Measurements from ENCODE around the gene MMAB.
"Not testable (repeated sequence)": the region's sequence is repeated elsewhere in the genome, so short reads cannot be mapped to it uniquely, and the experiment has no call there.

Gene MMAB

DNA sequence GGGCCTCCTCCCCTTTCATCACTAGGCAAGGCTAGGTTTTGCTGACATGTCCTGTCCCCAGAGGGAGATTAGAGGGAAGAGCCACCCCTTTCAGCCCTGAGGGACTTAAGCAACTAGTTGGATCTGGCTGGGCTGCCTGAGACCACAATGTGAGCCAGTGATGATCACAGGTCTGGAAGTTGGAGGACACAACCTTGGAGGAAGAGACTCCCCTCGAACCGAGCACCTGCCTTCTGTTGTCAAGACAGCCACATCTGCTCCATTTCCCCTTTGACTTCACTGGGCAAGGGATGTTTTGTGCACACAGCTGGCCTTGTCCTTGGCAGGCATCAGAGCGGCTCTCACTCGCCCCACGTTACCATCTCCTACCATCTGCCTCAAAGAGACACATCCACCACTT, 31.7 kb upstream of the MMAB start:
- in situ Hi-C loops (cut with MboI; ENCODE audit: low pct_unique_long_range_greater_than_20kb, low sequenced_read_pairs) = no loop called here
- DNase-seq = no peak

DNA sequence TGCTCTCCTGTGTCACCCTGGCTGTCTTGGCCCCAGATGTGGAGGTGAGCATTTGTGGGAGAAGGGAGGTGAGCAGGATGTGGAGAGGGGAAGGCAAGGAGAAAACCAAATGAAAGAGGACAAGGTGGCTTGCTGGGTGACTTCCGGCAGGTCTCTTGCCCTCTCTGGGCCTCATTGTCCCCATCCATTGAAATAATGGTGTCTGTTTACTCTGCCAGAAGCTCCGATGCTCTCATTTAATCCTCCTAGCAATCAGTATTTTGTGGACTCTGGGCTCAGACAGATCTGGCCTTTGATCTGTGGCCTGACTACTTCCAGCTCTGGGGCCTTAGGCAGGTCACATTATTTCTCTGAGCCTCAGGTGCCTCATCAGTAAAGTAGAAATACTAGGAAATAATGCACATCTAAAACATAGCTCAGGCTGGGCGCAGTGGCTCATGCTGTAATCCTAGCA, 30.9 kb upstream of the MMAB start:
- DNase-seq = no peak
- in situ Hi-C loops (cut with MboI; ENCODE audit: low pct_unique_long_range_greater_than_20kb, low sequenced_read_pairs) = no loop called here

DNA sequence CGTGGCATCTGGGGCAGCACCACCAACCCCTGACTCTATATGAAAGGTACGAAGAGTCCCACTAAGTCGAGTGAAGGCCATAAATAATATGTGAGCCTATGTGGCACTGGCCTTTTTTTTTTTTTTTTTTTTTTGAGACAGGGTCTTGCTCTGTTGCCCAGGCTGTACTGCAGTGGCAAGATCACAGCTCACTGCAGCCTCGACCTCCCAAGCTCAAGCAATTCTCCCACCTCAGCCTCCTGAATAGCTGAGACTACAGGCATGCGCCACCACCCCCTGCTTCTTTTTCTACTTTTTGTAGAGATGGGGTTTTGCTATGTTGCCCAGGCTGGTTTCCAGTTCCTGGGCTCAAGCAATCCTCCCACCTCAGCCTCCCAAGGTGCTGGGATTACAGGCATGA, 28.8 kb upstream of the MMAB start:
- DNase-seq; in situ Hi-C loops (cut with MboI; ENCODE audit: low pct_unique_long_range_greater_than_20kb, low sequenced_read_pairs): not testable (repeated sequence)

DNA sequence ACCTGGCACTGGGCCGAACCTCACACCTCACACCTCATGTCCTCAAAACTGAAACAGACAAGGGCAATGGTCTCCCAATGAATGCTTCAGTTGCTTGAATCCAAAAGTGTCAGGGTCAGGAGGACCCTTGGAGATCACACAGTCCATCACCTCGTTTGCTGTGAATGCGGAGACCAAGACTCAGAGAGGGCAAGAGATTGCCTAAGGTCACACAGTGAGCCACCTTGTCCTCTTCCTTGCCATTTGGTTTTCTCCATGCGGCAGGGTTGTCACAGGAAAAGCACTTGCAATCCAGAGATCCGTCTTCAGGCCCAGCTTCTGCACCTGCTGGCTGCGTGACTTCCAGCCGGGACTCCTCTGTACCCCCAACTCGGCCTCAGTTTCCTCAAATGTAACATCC, 28.3 kb upstream of the MMAB start:
- in situ Hi-C loops (cut with MboI; ENCODE audit: low pct_unique_long_range_greater_than_20kb, low sequenced_read_pairs) = no loop called here

DNA sequence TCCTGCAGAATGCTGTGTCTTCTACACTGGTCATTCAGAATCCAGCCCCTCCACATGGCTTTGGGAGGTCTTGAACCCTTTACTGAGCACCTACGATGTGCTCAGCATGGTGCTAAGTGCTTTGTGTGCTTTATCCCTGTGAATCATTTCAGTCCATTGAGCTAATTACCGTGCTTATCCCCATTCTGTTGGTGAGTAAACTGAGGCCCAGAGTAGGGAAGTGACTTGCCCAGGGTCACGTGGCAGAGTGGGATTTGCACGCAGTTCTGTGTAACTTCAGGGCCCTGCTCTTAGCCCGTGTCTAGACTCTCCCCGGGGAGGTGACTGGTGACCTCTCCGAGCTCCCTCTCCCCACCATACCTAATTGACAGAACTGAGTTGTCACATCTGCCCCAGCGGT, 27.7 kb upstream of the MMAB start:
- DNase-seq = no peak
- in situ Hi-C loops (cut with MboI; ENCODE audit: low pct_unique_long_range_greater_than_20kb, low sequenced_read_pairs) = no loop called here

More for the DNA sequence above, 28.3 kb upstream of the MMAB start:
- DNase-seq = no peak

DNA sequence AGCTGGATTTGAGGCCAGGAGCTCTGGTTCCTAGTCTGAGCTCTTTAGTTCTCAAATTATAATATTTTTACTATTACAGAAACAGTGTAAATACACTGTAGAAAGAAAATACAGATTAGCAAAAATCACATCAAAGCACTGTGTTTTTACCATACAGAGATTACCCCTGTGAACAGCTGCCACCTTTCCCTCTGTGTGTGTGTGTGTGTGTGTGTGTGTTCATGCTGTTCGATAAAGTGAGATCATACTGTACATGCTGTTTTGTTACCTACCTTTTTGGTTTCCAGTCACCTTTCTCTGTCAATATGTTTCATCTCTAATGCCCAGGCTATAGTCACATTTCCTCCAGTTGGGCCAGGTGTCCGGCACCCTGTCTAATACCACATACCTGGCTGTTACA, 27.2 kb upstream of the MMAB start:
- no peak for DNase-seq
- in situ Hi-C loops (cut with MboI; ENCODE audit: low pct_unique_long_range_greater_than_20kb, low sequenced_read_pairs) = no loop called here

DNA sequence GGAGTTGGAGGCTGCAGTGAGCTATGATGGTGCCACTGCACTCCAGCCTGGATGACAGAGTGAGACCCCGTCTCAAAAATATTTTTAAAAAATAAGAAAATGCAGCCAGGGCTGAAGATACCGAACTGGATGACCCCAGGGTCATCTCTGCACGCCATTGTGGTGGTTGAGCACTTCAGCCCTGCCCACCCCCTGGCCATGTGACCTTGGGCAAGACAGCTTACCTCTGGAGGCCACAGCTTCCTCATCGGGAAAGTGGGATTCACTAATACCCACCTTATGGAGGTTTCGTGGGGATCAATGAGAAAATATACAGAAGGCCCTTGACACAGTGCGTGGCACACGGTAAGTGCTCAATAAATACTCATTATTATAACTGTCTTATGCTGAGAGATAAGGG, 25.8 kb upstream of the MMAB start:
- in situ Hi-C loops (cut with MboI; ENCODE audit: low pct_unique_long_range_greater_than_20kb, low sequenced_read_pairs) = no loop called here

DNA sequence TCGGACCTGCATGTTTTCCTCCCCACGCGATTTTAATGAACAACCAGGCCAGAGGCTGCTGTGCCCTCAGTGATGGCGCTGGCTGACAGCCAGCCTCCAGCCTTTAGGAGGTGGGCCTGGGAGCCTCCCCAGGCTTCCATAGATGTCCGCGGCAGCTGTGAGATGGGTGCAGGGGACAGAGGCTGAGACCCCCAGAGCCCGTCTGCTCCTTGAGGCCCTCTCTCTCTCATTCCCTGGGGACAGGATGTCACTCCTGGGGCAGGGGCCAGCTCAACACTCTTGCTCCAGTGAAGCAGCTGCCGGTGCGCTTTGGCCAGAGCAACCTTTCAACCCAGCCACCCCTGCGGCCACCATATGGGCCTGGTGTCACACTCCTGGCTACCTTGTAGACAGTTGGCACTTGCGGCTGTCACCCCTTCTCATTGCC, 25.1 kb upstream of the MMAB start:
- DNase-seq = no peak
- in situ Hi-C loops (cut with MboI; ENCODE audit: low pct_unique_long_range_greater_than_20kb, low sequenced_read_pairs) = no loop called here

More for the DNA sequence above, 25.8 kb upstream of the MMAB start:
- no peak for DNase-seq

DNA sequence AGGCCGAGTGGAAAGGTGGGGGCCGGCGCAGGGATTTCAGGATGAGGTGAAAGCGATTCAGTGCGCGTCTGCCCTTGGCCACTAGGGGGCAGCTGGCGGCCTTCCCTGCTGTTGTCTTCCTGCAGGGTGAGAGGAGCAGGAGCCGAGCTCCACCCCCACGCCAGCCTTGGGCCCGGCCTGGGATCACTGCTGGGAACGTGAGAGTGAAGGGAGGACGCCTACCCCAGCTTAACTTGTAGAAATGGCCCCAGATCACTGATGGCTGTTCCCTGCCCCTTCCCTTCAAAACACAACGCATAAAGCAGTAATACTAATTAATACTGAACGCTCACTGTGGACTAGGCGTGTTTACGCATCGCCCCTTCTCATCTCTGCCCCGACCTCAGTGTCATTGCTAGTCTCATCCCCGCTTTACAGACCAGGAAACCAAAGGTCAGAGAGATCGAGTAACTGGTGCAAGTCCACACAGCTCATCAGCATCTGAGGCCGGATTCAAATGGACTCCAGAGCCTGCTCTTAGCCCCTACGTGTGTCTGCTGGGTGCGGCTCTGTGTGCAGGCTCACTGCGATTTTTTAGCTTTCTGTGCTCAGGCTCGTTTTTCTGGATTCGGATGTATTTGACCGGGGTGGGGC, 24.6 kb upstream of the MMAB start:
- DNase-seq = peak; percentile 85
- in situ Hi-C loops (cut with MboI; ENCODE audit: low pct_unique_long_range_greater_than_20kb, low sequenced_read_pairs) = no loop called here

DNA sequence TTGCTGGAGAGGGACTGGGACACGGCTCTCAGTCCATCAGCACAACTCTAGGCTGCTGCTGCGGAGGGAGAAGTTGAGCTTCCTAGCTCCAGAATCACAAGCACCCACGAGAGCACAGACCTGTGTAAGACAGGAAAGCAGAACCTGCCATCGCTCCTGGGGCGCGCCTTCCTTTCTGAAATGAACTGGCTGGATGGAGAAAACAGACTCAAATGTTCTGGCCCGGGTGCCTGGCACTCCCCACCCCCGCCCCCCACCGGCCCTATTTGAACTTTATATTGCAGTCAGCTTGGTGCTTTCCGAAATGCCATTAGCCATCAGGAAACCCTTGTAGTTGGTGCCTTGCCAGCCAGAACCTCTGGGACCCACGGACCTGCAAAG, 24.1 kb upstream of the MMAB start:
- in situ Hi-C loops (cut with MboI; ENCODE audit: low pct_unique_long_range_greater_than_20kb, low sequenced_read_pairs) = no loop called here

DNA sequence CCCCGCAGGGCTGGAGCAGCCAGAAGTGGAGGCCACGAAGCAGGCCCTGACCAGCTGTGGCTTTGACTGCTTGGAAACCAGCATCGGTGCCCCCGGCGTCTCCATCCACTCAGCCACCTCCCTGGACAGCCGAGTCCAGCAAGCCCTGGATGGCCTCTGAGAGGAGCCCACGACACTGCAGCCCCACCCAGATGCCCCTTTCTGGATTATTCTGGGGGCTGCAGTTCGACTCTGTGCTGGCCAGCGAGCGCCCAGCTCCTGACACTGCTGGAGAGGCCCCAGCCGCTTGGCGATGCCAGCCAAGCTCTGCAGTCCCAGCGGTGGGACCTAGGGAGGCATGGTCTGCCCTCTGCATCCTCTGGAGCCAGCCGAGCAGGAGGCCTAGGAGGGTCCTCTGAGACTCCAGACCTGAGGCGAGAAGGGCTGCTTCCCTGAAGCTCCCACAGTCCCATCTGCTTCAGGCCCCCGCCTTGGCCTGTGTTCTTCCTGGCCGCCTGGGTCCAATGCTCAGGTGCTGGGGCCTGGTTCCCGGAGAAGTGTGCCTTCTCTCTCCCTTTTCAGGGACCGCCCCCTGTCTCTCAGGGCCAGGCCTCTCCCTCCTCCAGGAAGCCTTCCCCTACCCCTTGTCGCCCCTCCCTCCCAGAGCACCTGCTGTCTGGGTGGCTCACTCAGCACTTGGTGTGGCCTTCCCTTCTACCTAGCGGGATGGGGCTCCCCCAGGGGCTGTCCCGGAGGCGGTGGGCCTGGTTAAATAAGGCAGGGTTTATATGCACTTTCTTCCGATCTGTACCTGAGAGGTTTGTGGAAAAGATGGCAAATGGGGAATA, 23.3 kb upstream of the MMAB start:
- in situ Hi-C loops (cut with MboI; ENCODE audit: low pct_unique_long_range_greater_than_20kb, low sequenced_read_pairs) = no loop called here
- no peak for DNase-seq

More for the DNA sequence above, 24.1 kb upstream of the MMAB start:
- no peak for DNase-seq

DNA sequence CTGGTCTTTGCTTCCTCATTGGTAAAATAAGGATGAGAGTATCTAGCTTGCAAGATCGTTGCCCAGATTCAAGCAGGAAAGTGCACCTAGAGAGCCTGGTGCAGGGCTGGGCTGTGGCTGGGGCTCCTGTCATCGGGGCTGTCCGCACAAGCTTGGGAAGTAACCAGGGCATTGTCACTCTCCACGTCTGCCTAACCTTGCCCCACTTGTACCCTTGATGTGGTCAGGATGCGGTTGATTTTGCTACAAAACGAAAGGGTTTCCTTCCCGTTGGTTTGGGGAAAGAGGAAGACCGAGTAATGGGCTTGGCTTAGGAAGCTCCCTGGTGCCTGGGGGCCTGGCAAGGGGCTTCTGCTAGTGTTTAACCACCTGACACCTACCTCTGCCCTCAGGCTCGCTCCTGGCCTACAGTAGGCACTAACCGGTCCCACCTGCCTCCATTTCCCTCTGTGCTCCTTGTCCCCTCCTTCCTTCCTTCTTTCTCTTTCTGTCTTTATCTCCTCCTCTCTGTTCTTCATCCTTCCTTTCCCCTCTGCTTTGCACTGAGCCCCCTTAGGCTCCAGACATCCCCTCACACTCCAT, 22.1 kb upstream of the MMAB start:
- in situ Hi-C loops (cut with MboI; ENCODE audit: low pct_unique_long_range_greater_than_20kb, low sequenced_read_pairs) = no loop called here
- peak; percentile 59 for DNase-seq

DNA sequence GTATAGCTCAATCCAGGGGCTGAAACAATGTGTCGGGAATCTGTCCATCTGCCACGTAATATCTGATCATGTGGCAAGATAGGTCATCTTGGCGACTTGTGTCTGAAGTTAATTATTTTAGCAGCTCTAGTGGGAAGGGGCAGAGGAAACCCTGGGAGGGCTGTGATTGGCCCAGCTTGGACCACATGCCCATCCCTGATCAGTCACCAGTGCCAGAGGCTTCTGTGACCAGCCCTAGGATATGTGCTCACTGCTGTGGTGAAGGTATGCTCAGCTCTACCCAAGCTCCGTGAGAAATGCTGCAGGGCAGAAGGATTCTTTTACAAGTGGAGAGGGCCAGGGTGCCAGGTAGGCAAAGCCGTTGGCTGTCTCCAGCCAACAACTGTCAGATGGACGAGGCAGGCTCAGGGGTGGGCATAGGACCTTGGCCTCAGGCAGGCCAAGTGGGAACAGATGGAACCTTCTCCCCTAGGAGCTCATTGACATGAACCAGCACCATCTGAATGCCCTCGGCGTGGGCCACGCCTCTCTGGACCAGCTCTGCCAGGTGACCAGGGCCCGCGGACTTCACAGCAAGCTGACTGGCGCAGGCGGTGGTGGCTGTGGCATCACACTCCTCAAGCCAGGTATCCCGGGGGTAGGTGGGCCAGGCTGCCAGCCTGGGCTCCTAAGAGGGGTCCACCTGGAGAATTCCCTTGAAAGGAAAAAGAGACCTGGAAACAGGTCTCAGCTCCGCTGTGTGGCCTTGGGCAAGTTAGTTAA, 21.4 kb upstream of the MMAB start:
- in situ Hi-C loops (cut with MboI; ENCODE audit: low pct_unique_long_range_greater_than_20kb, low sequenced_read_pairs) = no loop called here
- DNase-seq = no peak

DNA sequence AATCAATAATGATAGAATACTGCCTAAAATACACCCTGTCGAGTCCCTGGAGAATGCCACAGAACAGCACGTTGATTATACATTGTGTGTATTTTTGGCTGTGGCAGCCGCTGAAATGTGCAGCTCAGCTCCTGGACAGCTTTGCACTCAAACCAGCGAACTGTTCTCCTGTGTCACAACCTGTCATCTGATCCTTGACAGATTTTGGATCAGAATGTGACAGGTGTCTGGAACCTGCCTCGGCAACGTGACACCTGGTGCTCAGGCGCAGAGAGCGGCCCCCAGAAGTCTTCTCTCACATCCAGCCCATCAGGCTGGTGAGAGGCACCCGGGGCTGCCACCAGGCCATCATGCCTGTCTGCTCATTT, 19.6 kb upstream of the MMAB start:
- in situ Hi-C loops (cut with MboI; ENCODE audit: low pct_unique_long_range_greater_than_20kb, low sequenced_read_pairs) = no loop called here
- DNase-seq = no peak

DNA sequence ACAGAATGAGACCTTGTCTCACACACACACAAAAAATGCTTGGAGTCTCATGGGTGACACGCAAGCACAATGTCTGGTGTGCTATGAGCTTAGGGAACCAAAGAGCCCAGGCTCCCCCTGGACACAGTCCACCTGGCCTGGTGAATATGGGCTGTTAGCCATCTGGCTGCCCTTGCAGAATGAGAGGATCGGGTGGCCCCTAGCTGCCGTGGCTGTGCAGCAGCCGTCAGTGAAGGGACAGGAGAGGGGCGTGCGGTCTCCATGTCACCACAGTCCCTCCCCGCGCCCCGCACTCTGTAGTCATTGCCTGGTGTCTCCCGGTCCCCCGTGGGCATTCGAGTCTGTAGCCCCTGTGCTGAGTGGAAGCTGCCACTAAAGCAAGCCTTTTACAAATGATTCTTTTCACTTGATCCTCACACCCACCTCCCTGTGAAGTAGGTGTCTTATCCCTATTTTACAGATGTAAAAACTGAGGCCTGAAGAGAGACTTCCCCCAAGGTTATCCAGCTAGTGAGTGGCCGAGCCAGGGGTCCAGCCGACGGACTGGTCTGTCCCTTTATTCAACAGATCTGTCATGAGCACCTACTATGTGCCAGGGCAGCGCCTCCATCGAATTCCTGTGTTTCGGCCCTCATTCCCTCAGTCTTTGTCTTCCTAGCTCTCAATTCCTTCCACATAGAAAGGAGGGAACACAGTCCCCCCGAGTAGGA, 19.0 kb upstream of the MMAB start:
- DNase-seq = no peak
- in situ Hi-C loops (cut with MboI; ENCODE audit: low pct_unique_long_range_greater_than_20kb, low sequenced_read_pairs) = no loop called here

DNA sequence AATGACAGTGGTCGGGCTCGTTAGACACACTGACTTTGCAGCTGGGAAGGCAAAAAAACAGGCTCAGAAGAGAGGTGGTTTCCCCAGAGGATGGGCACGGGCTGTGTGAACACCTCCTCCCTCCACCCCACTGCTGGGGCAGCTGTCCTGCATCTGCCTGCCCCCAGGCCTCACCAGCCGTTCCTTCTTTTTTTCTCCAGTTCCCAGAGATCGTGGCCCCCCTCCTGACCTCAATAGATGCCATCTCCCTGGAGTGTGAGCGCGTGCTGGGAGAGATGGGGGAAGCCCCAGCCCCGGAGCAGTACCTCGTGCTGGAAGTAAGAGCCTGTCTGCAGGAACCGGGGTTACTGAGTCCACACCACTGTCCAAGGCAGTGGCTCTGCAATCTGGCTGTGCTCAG, 17.7 kb upstream of the MMAB start:
- in situ Hi-C loops (cut with MboI; ENCODE audit: low pct_unique_long_range_greater_than_20kb, low sequenced_read_pairs) = no loop called here
- no peak for DNase-seq

DNA sequence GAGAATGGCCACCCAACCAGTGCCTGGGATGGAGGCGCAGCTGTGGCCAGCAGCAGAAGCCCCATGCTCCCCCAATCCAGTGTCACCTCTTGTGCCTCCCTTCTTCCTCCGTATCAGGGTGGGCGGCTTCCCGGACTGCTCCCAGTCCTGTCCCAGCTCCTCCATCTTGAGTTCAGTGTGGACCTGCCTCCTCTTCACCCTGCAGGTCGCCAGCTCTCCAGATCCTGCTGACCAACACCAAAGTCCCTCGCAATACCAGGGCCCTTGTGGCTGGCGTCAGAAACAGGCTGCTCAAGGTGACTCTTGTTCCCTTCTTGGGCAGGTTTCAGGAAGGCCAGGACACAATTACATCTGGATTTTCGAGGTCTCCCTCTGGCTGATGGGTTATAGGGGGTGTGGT, 17.3 kb upstream of the MMAB start:
- no peak for DNase-seq
- in situ Hi-C loops (cut with MboI; ENCODE audit: low pct_unique_long_range_greater_than_20kb, low sequenced_read_pairs) = no loop called here

DNA sequence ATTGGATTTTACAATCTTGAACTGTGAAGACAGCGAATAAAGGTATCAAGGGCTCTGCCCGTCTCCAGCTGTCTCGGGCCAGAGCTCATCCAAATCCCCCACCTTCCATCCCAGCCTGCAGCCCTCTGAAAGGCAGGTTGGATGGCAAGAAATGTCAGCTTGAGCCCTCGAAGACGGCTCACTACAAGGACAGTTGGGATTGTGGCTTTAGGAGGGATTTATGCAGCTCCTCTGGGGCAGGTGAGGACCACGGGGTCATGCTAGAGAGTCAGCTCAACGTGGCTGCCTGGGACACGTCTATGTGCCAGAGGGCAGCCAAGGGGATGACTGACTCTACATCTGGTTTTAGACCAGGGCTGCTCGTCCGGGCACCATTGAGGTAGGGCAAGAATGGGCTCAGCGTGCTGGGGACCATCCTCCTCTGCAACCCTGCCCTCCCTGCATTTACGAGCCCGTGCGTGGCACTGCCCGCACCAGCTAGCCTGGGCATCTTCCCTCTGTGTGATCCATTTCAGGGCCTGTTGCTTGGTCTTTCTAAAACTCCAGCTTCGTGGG, 16.5 kb upstream of the MMAB start:
- no peak for DNase-seq

DNA sequence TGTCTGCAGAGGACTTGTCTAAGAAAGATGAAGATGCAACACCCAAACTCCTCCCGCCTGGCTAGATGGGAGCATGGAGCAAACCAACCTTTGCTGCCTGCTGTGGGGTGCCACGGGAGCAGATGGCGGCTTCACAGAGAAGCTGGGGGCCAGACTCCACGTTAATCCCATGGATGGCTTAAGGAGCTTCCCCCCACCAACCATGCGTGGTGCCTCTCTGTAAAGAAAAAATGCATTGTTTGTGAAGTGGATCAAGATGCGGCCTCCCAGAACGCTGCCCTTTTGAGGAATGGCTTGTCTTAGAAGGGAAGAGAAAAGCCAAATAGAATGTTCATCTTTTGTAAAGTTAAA, 15.9 kb upstream of the MMAB start:
- in situ Hi-C loops (cut with MboI; ENCODE audit: low pct_unique_long_range_greater_than_20kb, low sequenced_read_pairs) = no loop called here
- DNase-seq = no peak

More for the DNA sequence above, 16.5 kb upstream of the MMAB start:
- in situ Hi-C loops (cut with MboI; ENCODE audit: low pct_unique_long_range_greater_than_20kb, low sequenced_read_pairs) = no loop called here

Data from KBM-7 (cell line).